ENCODE data around the gene ZBTB7C.

ZBTB7C gene

DNA sequence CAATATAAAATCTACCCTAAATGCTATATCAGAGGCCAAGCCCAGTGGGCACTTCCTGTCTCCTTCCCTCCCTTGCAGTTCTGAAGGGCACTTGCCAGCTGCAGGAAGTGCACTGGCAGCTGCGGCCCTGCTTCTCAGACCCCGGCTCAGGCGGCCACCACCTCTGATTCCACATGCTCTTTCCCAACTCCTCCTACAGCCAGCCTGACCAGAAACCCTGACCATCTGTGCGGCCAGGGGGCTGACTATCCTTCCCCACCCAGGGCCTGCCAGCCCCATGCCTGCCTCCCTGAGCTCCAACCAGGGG, 88.6 kb downstream of the ZBTB7C start:
- FAIRE-seq: no peak

DNA sequence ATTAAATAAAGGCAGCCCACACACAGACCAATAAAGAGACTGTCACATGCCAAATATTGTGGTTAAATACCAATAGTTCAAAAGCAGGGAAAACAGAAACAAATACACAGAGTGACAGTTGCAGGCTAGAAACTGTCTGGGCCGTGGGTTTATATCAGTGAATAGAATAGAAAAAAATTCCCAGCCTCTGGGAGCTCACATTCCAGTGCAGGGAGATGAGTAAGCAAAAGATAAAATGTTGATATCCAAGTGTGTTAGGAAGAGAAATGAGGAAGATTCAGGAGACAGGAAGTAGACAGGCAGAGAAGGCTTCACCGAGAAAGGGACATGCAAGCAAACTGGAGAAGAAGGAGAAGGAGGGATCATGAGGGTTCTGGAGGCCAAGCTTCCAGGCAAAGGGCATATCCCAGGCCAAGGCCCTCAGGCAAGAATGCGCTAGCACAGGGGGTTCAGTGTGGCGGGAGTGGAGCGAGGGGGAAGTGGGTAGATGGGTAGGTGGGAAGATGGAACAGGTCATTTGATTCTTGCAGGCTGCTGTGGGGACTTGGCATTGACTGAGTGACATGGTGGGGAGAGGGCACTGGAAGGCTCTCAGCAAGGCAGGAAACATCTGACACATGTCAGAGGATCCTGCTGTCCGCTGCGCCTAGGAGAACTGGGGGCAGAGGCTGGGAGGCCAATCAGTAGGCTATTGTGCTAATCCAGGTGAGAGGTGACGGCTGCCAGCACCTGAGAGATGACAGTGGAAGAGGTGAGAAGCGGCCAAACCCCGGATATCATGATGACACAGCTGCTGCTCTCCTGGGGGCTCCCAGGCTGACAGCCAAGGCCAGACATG, 89.2 kb downstream of the ZBTB7C start:
- no peak for FAIRE-seq

DNA sequence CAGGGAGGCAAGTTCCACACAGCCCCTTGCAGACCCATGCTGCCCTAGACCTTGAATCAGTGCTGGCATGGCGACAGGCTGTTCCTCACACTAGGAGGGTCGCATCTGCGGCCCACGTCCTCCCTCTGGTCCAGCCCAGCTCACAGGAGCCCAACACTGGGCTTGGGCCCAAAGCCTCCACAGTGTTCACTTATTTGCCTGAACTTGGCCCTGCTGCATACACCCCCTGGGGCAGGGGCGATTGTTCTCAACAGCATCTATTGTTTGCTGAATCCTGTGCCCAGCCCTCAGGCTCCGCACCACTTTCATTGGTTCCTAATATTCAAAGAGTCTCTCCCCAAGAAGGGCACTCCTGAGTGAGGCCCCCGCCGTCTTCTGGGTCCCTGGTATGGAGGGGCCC, 90.7 kb downstream of the ZBTB7C start:
- no peak for FAIRE-seq

DNA sequence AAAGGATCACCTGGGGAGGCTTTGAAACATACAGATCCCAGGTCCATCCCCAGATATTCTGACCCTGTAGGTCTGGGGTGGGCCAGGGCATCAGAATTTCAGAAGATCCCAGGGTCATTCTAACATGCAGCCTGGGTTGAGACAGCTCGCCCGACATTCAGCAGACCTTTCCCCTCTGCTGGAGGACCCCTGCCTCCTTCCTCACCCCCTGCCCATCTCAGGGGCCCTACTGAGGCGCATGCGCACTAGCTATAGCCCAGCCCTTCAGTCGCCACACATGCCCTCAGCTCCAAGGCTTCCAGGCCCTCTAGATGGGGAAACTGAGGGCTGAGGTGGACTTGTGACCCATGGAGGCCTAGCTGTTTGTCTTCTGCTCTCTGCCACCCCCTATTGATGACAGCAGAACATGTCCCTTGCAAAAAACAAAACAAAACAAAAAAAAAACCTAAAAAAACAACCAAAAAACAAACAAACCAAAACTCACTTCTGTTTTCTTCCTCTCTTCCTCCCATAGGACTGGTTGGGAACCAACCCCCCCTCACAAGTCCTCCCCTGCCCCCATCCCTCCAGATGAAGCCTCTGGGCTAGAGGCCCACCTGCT, 91.3 kb downstream of the ZBTB7C start:
- FAIRE-seq: no peak

DNA sequence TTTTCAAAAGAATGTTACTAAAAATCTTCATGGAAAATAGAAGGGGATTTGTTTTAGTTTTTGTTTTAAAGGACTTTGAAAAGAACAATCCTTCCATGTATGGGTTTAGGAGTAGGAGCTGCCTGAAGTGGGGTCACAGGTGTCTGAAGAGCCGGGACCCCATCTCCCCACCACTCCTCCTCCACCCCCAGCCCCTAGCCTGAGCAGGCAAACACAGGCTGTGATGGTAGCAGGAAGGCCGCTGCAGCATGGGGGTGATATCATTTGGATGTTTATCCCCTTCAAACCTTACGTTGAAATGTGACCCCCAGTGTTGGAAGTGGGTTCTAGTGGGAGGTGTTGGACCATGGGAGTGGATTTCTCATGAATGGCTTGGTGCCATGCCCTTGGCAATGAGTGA, 93.0 kb downstream of the ZBTB7C start:
- FAIRE-seq: no peak

DNA sequence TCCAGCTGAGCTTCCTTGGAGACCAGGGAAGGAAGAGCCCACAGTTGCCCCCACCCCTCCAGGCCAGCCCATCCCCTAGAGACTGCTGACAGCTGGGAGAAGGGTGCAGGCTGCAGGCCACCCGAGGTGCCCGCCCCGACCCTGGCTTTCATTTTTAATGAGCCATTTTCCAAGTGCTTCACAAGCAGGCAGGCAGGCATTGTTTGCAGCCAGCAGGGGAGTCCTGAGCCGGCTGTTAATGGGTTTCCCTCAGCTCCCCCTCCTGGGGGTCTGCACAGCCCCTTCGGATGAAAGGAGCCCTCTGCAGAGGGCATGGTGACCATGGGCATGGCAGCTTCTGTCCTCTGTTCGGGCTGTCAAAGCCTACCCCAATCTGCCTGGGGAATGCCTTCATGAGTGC, 94.5 kb downstream of the ZBTB7C start:
- no peak for FAIRE-seq

DNA sequence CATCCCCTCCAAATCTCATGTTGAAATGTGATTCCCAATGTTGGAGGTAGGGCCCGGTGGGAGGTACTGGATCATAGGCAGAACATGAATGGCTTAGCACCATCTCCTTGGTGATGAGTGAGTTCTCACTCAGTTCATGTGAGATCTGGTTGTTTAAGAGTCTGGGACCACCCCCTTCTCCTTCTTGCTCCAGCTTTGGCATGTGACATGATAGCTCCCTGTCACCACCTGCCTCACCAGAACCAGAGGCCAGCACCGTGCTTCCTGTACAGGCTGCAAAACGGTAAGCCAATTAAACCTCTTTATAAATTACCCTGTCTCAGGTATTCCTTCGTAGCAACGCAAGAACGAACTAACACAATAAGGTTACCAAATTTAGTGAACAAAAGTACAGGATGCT, 95.4 kb downstream of the ZBTB7C start:
- FAIRE-seq: no peak

DNA sequence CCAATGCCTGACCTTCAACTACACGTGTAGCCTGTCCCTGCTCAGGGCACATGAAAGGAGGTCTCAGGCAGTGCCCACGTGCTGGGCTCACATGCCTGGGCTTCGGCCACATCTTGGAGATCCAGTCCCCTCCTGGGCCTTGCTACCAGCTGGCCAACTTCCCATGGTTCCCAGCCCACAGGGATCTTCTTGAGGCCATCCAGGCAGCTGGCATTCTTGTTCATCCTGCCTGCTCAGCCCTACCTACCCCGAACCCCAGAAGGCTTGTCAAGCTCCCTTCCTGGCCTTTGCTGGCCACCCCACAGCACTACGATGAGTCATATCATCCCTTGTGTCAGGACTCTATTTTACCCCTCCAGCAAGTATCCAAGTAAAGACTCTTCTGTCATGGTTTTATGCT, 97.1 kb downstream of the ZBTB7C start:
- no peak for FAIRE-seq

DNA sequence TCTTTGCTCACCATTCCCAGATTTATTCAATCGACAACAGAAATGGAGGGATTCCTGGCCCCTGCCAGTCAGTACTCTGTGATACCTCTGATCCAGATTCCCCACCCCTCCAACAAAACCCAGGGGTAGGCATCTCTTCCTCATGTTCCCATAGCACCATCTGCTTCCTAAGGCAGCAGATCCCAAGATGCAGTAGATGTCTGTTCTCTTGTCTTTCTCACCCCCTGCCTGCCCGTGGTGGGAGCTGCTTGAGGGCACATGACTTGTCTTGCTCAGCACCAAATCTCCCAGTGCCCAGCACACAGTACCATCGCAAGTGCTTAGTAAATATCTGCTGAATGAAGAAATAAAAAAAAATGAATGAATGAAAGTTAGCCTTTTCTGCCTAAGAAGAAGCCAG, 98.2 kb downstream of the ZBTB7C start:
- no peak for FAIRE-seq

DNA sequence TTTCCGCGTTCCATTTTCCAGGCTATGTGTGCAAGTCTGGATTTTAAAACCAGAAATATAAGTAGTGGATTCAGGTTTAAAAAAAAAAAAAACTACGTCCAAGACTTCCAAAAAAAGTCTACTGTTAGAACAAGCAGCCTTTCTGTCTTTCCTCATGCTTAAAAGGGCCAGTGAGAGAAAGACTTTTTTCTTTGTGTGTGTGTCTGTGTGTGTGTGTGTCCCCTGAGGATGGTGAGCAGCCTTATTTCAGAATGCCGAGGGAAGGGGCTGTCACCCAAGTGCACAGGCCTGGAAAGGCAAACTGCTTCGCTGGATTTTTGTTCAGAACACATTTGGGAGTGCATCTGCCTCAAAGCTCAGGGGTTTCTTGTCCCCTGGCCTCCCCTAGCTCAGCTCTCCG, 98.8 kb downstream of the ZBTB7C start:
- no peak for FAIRE-seq

DNA sequence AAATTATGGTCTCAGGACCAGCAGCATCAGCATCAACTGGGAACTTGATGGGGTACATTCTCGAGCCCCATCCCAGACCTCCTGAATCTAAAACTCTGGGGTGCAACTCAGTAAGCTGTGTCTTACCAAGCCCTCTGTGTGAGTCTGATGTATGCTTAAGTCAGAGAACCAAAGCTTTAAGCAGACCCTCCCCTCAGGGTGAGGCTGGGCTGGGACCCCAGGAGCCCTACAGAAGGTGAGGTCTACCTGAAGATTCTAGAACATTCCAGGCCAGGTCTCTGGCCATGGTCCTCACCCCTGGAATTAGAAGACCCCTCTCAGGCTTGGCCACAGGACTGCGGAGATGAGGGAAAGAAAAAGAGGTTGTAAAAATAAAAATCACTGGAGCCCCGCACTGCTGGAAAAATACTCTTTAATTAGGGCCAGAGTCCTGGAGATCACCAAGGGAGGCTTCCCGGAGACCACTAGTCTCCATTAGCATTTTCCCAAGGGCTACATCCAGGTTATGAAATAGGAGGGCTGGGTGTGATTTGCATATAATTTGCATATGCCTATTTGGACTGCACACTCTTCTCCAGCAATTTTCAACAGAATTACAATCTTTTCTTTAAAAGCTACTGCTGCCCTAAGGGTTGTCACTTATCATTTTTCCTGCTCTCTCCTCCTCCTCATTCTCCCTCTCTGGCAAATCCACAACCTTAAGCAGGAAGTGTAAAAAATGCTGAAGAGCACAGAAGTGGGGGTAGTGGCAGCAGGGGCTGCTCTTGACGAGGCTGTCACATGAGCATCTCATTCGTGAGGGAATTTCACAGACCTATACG, 100.2 kb downstream of the ZBTB7C start:
- FAIRE-seq: no peak

DNA sequence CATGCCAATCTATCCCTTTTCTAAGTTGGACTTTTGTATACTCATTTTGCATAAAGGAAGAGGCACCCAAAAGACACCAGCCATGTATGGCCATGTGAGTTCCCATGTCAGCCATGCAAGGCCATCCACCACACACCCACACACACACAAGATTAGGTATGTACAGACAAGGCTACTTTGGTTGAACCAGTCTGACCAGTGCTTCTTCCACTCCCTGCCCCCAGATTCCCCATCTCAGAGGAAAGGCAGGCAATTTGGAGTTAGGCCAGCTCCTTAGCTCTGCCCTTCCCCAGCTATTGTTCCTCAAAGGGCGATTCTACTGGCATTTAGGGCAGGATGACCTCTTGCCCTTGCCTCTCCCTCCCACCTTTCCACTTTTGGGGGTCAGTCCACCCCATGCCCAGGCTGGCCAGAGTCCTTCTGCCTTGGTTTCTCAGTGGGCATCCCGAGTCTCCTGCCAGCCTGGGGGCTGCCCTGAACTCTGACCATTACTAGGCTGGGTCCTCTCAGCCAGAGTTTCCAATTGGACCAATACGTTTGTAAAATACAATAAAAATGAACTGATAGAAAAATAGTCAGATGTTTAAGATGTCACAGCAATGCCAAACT, 101.1 kb downstream of the ZBTB7C start:
- no peak for FAIRE-seq

DNA sequence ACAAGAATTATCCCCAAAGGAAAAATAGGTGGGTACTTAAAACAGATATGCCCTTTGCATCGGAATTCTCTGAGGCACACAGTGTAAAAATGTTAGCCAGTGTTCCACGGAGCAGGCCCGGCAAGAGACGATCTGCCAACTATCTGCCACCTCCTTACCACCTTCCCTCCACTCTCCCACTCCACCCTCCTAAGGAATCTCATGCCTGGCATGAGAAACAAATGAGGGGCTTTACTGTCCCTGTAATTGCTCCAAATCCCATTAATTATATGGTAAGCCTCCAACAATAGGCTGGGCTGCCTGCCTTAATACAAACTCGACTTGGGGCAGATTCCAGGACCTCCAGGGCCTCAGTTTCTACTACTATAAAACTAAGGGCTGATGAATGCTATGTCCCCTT, 102.3 kb downstream of the ZBTB7C start:
- FAIRE-seq: no peak

DNA sequence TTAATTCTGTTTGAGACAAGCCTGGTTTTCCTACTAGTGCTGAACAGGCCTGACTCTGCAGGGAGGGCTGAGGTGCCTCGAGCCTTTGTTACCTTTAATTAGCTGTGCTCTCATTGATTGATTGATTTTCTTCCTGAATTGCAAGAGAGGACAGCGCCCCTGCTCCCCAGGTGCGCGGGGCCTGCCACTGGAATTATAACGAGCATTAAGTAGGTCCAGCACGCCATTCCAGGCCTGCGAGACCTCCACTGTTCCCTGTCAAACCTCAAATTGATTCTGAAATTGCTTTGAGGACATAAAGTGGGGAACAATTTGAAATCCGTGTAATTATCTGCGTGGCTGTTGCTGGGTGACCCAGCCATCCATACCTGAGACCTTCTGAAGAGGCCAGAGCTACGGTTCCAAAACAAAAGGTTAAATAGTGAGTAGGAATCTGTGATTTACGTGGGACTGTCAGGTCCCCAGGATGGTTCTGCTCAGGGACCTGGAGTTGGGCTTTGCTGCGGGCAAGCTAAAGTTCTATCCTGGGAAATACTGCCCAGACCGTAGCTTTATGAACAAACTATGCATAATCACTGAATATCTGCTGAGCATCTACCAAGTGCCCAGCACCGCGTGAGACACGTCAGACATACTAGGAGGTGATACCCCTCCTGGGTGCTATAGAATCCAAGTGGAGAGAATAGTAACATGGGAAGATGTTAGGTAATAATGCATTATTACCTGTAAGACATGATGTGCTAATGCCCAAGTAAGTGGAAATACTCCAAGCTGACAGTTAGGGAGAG, 104.1 kb downstream of the ZBTB7C start:
- no peak for FAIRE-seq

DNA sequence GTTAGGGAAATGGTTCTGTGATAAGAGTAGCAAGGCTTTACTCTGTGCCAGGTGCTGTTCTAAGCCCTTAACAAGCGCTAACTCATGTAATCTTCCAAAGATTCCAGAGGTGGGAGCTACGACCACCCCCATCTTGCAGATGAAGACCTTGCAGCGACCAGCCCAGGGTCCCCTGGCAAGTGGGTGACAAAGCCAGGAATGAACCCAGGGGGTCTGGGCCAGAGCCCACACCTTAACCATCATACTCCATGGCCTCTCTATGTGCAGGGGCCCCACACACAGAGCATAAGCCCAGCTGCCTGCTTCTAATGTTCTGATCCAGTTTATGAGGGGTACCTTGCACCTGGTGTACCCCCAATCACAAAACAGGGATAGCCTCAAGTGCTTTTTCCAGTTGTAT, 105.3 kb downstream of the ZBTB7C start:
- no peak for FAIRE-seq

DNA sequence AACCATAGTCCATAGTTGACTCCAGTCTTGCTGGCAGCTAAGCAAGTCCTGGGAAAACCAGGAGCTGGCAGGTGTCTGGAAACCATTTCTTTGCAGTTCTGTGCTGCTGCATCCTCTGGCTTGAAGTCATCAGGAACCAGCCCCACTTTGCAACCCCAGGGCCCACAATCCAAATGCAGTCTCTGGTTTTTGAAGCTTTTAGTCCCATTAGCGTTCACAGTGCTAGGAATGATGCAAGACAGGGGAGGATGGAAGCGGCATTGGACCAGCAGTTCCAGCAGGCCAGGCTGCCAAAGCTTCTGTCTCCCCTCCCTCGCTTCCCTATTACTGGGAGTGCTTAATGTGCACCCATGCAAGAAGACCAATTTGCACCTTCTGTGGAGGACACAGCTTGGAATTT, 106.4 kb downstream of the ZBTB7C start:
- FAIRE-seq: no peak

DNA sequence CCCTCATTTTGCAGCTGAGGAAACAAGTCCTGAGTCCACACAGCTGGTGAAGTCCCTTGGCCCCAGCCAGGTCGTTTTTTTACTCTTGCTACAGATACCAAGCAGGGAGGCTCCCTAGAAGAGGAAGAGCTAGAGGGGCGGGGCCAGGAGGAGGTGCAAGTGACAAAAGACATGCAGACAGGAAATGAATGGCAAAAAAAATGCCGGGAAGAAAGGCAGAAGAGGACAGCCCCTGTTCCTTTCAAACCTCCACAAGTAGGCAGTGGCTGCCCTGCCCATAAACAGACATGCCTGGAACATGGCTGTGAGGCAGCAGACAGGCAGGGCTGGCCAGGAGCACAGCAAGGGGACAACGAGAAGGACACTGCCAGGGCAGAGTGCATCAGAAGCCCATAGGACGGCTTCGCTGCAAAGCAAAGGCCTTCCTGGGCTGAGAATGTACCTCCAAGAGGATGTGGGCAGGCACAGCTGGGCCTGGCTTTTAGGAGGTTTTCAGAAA, 108.7 kb downstream of the ZBTB7C start:
- FAIRE-seq: no peak

DNA sequence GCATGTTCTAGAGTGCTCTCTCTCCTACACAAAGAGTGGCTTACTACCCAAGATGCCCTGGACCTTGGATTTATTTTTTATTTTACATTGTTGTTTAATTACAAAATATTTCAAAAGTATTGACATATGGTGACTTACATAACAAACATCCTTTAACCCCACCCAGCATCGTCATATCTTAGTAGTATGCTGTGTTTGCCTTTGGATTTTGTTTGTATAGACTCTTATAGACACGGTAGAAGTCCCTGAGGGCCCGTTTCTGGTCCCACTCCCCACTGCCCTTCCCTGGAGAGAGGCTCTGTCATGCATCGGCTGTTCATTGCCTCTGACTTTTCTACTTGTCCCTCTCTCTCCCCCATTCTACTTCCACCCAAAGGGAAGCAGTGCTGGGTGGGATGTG, 112.0 kb downstream of the ZBTB7C start:
- FAIRE-seq: no peak

DNA sequence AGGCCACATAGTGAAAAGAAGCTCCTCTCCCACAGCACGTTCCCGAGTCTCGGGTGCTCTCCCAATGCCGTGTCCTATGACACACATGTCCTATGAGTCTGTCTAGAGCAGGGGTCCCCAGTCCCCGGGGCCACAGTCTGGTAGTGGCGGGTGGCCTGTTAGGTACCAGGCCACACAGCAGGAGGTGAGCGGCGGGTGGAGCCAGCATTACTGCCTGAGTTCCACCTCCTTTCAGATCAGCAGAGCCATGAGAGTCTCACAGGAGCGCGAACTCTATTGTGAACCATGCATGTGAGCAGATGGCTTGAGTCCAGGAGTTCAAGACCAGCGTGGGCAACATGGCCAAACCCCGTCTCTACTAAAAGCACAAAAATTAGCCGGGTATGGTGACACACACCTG, 112.6 kb downstream of the ZBTB7C start:
- no peak for FAIRE-seq

DNA sequence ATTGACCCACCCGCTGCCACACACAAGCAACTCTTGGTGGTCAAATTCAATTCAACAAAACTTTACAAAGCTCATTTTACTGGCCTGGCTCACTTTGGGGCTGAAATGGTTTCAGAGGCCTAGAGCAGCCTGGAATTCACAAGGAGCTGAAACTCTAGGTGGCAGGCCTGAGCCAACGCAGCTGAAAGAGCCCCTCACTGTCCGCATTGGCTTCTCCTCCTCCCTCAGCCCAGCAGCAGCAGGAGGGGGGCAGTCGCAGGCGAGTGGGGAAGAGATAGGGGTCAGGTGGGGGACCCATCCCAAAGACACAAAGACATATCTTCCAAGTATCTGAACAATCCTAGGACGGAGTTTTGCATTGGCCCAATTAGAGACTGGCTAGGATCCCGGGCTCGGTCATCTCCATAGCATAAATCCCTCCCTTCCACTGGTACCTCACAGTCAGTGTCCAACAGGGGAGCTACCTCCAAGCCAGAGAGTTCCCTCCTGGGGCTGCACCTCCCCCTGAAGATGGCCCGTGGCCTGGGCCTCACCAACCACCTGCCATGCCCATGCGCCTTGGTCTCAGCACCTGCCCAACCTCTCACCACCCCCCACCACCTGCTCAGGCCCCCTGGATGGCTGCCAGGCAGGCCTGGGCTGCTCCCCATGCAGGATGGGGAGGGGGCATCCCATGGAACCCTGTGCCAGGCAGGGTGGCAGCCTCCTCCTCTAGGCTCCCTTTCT, 113.4 kb downstream of the ZBTB7C start:
- FAIRE-seq: no peak

DNA sequence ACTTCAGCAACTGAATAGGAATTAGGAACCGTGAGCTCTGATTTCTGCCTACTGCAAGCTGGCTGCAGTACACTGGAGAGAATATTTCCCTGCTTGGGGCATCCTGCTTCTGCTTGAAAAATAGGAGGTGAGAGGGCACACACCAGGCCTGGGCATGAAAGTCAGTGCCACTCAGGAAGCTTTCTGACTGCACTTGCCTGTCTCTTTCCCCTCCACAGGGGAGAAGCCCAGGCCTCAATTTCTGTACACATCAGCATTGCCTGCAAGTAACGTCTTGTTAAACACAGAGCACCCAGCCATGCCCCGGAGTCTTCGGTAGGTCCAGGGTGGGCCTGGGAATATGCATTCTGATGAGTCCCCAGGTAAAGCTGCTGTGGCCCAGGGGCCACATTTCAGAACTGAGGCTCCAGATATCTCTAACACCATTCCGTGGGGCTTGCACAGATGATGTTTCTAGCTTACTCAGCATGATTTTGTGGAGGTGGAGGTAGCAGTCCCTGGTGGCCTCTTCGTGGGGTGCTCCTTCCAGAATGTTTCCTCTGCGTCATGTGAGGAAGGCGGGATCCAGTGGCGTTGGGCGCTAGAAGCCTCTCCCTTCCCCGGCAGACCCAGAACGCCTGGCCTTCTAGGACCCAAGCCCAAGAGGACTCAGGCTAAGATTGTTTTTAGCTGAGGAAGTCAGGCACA, 114.1 kb downstream of the ZBTB7C start:
- FAIRE-seq: no peak
